Activated T-helper 2 cell treated with anti-CD3 and anti-CD28 coated beads, Interferon-gamma antibody, Interleukin-2, Interleukin-4, amounts not matched to agents 10 μg/mL and 5 μg/mL and 100 μg/mL, durations not matched to agents 14 hours and 24 hours and 36 hours (primary cell): Measurements from ENCODE around the gene ITPR3. TPM values are rescaled to one million over a fixed set of nuclear protein-coding genes. Genes with fewer than 3 reads are reported as not detected.
A peak's percentile ranks its signal among the peaks of the same experiment; 100 is the strongest.

Source experiments
- DNase-seq: peaks from one replicate; pipeline ENCODE4 v3.0.0; 2021; ENCODE audit warnings: low spot score
- H3K27ac Mint-ChIP-seq: one replicate; pipeline ENCODE4 v1.8.0; 2021; ENCODE audit warnings: mixed read lengths
- H3K27me3 Mint-ChIP-seq: one replicate; pipeline ENCODE4 v1.8.0; 2021; ENCODE audit warnings: low read depth, mixed read lengths
- H3K36me3 Mint-ChIP-seq: one replicate; pipeline ENCODE4 v1.8.0; 2021; ENCODE audit warnings: low read depth, mixed read lengths
- H3K4me1 Mint-ChIP-seq: one replicate; pipeline ENCODE4 v1.8.0; 2021; ENCODE audit warnings: low read depth, mixed read lengths
- H3K4me3 Mint-ChIP-seq: one replicate; pipeline ENCODE4 v1.8.0; 2021; ENCODE audit warnings: low read depth, mild to moderate bottlenecking, moderate library complexity, mixed read lengths
- H3K9me3 Mint-ChIP-seq: one replicate; pipeline ENCODE4 v1.8.0; 2021; ENCODE audit warnings: mixed read lengths
- intact Hi-C: fragments of 100-400 bp; cut with micrococcal nuclease; formaldehyde crosslinking; loops from one replicate; pipeline ENCODE4 v1.15.1; 2023
- total RNA-seq: library from RNA; stranded (reverse); gene quantifications from 2 replicates; pipeline ENCODE4 v1.2.3, GENCODE V29; 2022

ITPR3 gene
- total RNA-seq, 1 donor from 2014 or later = 41.7 TPM

- no peaks in the 10 kb centered on the region for H3K36me3 Mint-ChIP-seq
- H3K9me3 Mint-ChIP-seq = no peaks in the 10 kb centered on the region
- H3K27ac Mint-ChIP-seq = no peak overlapping the region
- DNase-seq = no peak
- no peak overlapping the region for H3K4me3 Mint-ChIP-seq
- peaks cover 7% of the 10 kb centered on the region for H3K27me3 Mint-ChIP-seq
- peaks cover 2% of the 10 kb centered on the region for H3K4me1 Mint-ChIP-seq
- intact Hi-C loops = no loop called here
Observed at GRCh38 chr6:33609528-33609927, 11.6 kb upstream of the ITPR3 start.

- Mint-ChIP-seq H3K4me3 (no peak overlapping the region), H3K27me3 (peaks cover 4% of the 10 kb centered on the region), H3K36me3 (no peaks in the 10 kb centered on the region), H3K27ac (no peak overlapping the region), H3K4me1 (peaks cover 2% of the 10 kb centered on the region), H3K9me3 (no peaks in the 10 kb centered on the region)
- DNase-seq = no peak
- intact Hi-C loops = no loop called here
Observed at GRCh38 chr6:33610067-33610466, 11.1 kb upstream of the ITPR3 start.

GRCh38 chr6:33610779-33611732 is 10.1 kb upstream of the ITPR3 start:
- intact Hi-C loops = no loop called here
- Mint-ChIP-seq H3K4me3 (no peak overlapping the region), H3K9me3 (no peaks in the 10 kb centered on the region), H3K4me1 (peaks cover 2% of the 10 kb centered on the region), H3K36me3 (no peaks in the 10 kb centered on the region), H3K27me3 (peaks cover 2% of the 10 kb centered on the region), H3K27ac (no peak overlapping the region)
- DNase-seq = no peak

- Mint-ChIP-seq H3K27me3 (peaks cover 2% of the 10 kb centered on the region), H3K27ac (no peak overlapping the region), H3K4me3 (no peak overlapping the region), H3K36me3 (no peaks in the 10 kb centered on the region), H3K9me3 (no peaks in the 10 kb centered on the region), H3K4me1 (peaks cover 6% of the 10 kb centered on the region)
- no peak for DNase-seq
- intact Hi-C loops = no loop called here
Observed at GRCh38 chr6:33613146-33613794, 7.9 kb upstream of the ITPR3 start.

- Mint-ChIP-seq H3K9me3 (no peaks in the 10 kb centered on the region), H3K36me3 (no peaks in the 10 kb centered on the region)
- intact Hi-C loops = no loop called here
Observed at GRCh38 chr6:33613795-33614168, 7.3 kb upstream of the ITPR3 start.

GRCh38 chr6:33616113-33616512 is 5.0 kb upstream of the ITPR3 start:
- no peaks in the 10 kb centered on the region for H3K9me3 Mint-ChIP-seq
- H3K4me3 Mint-ChIP-seq = no peak overlapping the region
- no peak for DNase-seq
- peaks cover 2% of the 10 kb centered on the region for H3K27me3 Mint-ChIP-seq
- no peaks in the 10 kb centered on the region for H3K36me3 Mint-ChIP-seq
- no peak overlapping the region for H3K27ac Mint-ChIP-seq
- intact Hi-C loops = no loop called here
- H3K4me1 Mint-ChIP-seq = peaks cover 17% of the 10 kb centered on the region

More at GRCh38 chr6:33613795-33614168, 7.3 kb upstream of the ITPR3 start:
- no peak overlapping the region for H3K4me3 Mint-ChIP-seq
- no peak overlapping the region for H3K27ac Mint-ChIP-seq
- H3K4me1 Mint-ChIP-seq = peaks cover 6% of the 10 kb centered on the region
- no peak for DNase-seq
- H3K27me3 Mint-ChIP-seq = peaks cover 2% of the 10 kb centered on the region

- DNase-seq = no peak
- peaks cover 17% of the 10 kb centered on the region for H3K4me1 Mint-ChIP-seq
- H3K9me3 Mint-ChIP-seq = no peaks in the 10 kb centered on the region
- no peak overlapping the region for H3K27ac Mint-ChIP-seq
- no peaks in the 10 kb centered on the region for H3K36me3 Mint-ChIP-seq
- intact Hi-C loops = no loop called here
- peaks cover 2% of the 10 kb centered on the region for H3K27me3 Mint-ChIP-seq
- no peak overlapping the region for H3K4me3 Mint-ChIP-seq
Observed at GRCh38 chr6:33616913-33617312, 4.2 kb upstream of the ITPR3 start.

GRCh38 chr6:33619166-33619840 is 1.8 kb upstream of the ITPR3 start:
- no peaks in the 10 kb centered on the region for H3K27me3 Mint-ChIP-seq
- intact Hi-C loops = no loop called here
- no peak overlapping the region for H3K27ac Mint-ChIP-seq

GRCh38 chr6:33620158-33620855 is 815 bp upstream of the ITPR3 start:
- H3K27ac Mint-ChIP-seq = peak overlapping the region; percentile 81
- intact Hi-C loops = loop anchor here (2.0 kb wide), 2 partner anchors 36 to 50 kb away; no protein-coding TSS in a partner anchor
- peaks cover 35% of the 10 kb centered on the region for H3K4me1 Mint-ChIP-seq
- no peaks in the 10 kb centered on the region for H3K27me3 Mint-ChIP-seq
- H3K36me3 Mint-ChIP-seq = peaks cover 16% of the 10 kb centered on the region
- no peaks in the 10 kb centered on the region for H3K9me3 Mint-ChIP-seq
- peak; percentile 44 for DNase-seq
- peak overlapping the region; percentile 95 for H3K4me3 Mint-ChIP-seq

More at GRCh38 chr6:33619166-33619840, 1.8 kb upstream of the ITPR3 start:
- Mint-ChIP-seq H3K9me3 (no peaks in the 10 kb centered on the region), H3K4me3 (peak overlapping the region; percentile 95), H3K36me3 (peaks cover 13% of the 10 kb centered on the region), H3K4me1 (peaks cover 35% of the 10 kb centered on the region)
- no peak for DNase-seq

GRCh38 chr6:33621711-33622388 is 728 bp downstream of the ITPR3 start:
- Mint-ChIP-seq H3K9me3 (no peaks in the 10 kb centered on the region), H3K27me3 (no peaks in the 10 kb centered on the region), H3K27ac (peak overlapping the region; percentile 70), H3K4me3 (peak overlapping the region; percentile 91), H3K4me1 (peaks cover 34% of the 10 kb centered on the region), H3K36me3 (peaks cover 16% of the 10 kb centered on the region)
- DNase-seq = peak; percentile 28
- intact Hi-C loops = loop anchor here (2.0 kb wide), 2 partner anchors 37 to 51 kb away; no protein-coding TSS in a partner anchor

- intact Hi-C loops = no loop called here
- no peaks in the 10 kb centered on the region for H3K9me3 Mint-ChIP-seq
- H3K36me3 Mint-ChIP-seq = peaks cover 21% of the 10 kb centered on the region
- peaks cover 31% of the 10 kb centered on the region for H3K4me1 Mint-ChIP-seq
- H3K27me3 Mint-ChIP-seq = no peaks in the 10 kb centered on the region
- peak overlapping the region; percentile 91 for H3K4me3 Mint-ChIP-seq
- no peak overlapping the region for H3K27ac Mint-ChIP-seq
- no peak for DNase-seq
Observed at GRCh38 chr6:33622456-33623431, 1.6 kb downstream of the ITPR3 start.
